Pancreas (tissue), 10 donors: Measurements from ENCODE around the gene SLC35F1. TPM values are rescaled to one million over a fixed set of nuclear protein-coding genes. Genes with fewer than 3 reads are reported as not detected.

Source experiments
- ATAC-seq, 4 donors: fragments of 200-7000 bp; cut with Tn5 transposase; one replicate each; pipeline versions ENCODE4 v1.8.0 to v1.9.1; 2020; ENCODE audit warnings: mild to moderate bottlenecking in 4 of 4, moderate library complexity in 4 of 4
- DNase-seq, 6 donors: peaks; one replicate each; pipeline ENCODE4 v3.0.0-alpha.2; 2020
- FAIRE-seq: peaks from 2 replicates; lab custom pipeline; 2012; peaks lifted over from hg19 to GRCh38; lab: Jason Lieb, UNC
- H3K27ac ChIP-seq, 4 donors: fragments of 200-600 bp; sonication (generic); 1 replicate in 3 of 4; 2 replicates in 1 of 4; pipeline versions ENCODE4 v1.5.0 to v1.8.0; 2020
- H3K27me3 ChIP-seq, 4 donors: fragments of 200-600 bp; one replicate each; pipeline ENCODE4 v1.8.0; 2021
- H3K36me3 ChIP-seq, 3 donors: fragments of 200-600 bp; sonication (generic) in 1 of 3; one replicate each; pipeline versions ENCODE4 v1.5.0 to v1.8.0; 2020 to 2021
- H3K4me1 ChIP-seq, 3 donors: fragments of 200-600 bp; one replicate each; pipeline ENCODE4 v1.8.0; 2021
- H3K4me3 ChIP-seq, 4 donors: fragments of 200-600 bp; sonication (generic) in 2 of 4; one replicate each; pipeline versions ENCODE4 v1.5.0 to v1.8.0; 2020 to 2021
- H3K9me3 ChIP-seq, 4 donors: fragments of 200-600 bp; one replicate each; pipeline ENCODE4 v1.8.0; 2021
- WGBS, 2 donors: extraction: QIAGEN DNeasy Blood & Tissue Kit; methylation state at CpG; one replicate each; pipeline ENCODE4 v1.1.7; 2013; 5-methylcytosine and 5-hydroxymethylcytosine counted together
- intact Hi-C, 3 donors: fragments of 100-400 bp; cut with DNase I; formaldehyde crosslinking; loops; one replicate each; pipeline versions ENCODE4 v1.11.1 to v1.14.2; 2022
- polyA plus RNA-seq, 2 donors: library from polyadenylated mRNA; stranded (reverse); fragments of 200-250 nt; gene quantifications; one replicate each; pipeline ENCODE4 v1.2.3, GENCODE V29; 2013
- total RNA-seq, 6 donors: library from RNA; stranded (reverse); fragmentation: NEBNext Ultra II Directional in 4 of 6; extraction: Animal tissue kit (Norgen Biotek cat#: 25700) in 4 of 6; gene quantifications; one replicate each; pipeline versions ENCODE4 v1.2.1 to v1.2.4, GENCODE V29; 2021 to 2023
- TF ChIP-seq, protein P1 (sequence below), 4 donors: fragments of 200-600 bp; sonication (generic) in 3 of 4; IDR thresholded peaks; one replicate each; pipeline versions ENCODE4 v1.5.0 to v1.8.0; 2021; ENCODE audit warnings: antibody characterized with exemption in 4 of 4
- donor health status: healthy with polysubstance abuse.
- donor health status: DM: no; HTN: no; CAD: no; lungs with moderate emphysema.
- donor health status: DM: no; HTN: no; CAD: no.
- donor health status: control.
- donor health status: control.
- donor health status: Bipolar disorder and iron deficiency.
- donor health status: DM: yes; HTN: yes; CAD: no.
- donor health status: DM: no; HTN: no; CAD: no.
- donor health status: DM: no; HTN: no; CAD: no.
- donor health status: DM: yes; HTN: yes; CAD: no.

Gene SLC35F1
- total and polyA plus RNA-seq, 8 donors = 0.14 to 2.1 (median 0.29) TPM

DNA sequence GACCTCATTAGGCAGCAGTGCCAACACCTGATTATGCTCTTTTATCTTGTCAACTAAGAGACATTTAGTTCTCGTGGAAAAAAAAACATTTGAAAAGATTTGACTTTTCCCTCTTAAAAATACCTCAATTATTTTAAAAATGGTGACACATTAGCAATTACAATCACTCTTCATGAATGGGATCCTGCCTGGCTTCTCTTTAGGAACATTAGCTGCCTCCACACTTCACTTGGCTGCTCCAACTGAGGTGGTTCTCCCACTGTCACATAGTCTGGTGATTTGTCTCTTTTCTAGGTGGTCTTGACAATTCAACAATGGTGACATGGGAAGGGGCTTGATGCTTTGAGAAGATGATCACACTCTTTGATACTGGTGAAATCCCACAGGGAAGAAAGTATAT is 26.2 kb upstream of the SLC35F1 start:
- 12 to 20% methylated on average over 1 of the region's 1 CpG for WGBS, 2 donors
- FAIRE-seq = no peak
- no peak overlapping the region for H3K4me3 ChIP-seq

DNA sequence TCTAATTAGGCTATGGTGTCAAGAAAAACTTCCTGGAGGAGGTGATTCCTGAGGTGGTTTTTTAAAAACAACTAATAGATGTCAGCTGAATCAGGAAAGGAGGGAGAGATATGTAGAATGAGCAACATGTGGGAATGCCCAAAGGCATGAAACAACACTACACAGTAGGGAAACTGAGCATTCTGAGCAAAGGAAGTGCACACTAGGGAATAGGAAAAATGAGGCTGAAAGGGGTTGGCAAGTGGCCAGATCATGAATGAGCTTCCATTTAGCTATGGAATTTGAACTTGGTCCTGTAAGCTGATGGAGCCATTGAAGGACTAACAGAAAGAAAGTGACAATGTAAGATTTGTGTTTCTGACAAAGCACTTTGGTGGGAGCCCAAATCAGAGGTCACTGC is 16.9 kb upstream of the SLC35F1 start:
- DNase-seq (no peak), ATAC-seq (no peak), FAIRE-seq (no peak)
- no peak overlapping the region for H3K4me3 ChIP-seq
- no peaks in the 10 kb centered on the region for H3K9me3 ChIP-seq
- no peaks in the 10 kb centered on the region for H3K36me3 ChIP-seq
- no peaks in the 10 kb centered on the region for H3K27me3 ChIP-seq
- H3K27ac ChIP-seq = no peak overlapping the region
- TF ChIP-seq, protein P1, sequence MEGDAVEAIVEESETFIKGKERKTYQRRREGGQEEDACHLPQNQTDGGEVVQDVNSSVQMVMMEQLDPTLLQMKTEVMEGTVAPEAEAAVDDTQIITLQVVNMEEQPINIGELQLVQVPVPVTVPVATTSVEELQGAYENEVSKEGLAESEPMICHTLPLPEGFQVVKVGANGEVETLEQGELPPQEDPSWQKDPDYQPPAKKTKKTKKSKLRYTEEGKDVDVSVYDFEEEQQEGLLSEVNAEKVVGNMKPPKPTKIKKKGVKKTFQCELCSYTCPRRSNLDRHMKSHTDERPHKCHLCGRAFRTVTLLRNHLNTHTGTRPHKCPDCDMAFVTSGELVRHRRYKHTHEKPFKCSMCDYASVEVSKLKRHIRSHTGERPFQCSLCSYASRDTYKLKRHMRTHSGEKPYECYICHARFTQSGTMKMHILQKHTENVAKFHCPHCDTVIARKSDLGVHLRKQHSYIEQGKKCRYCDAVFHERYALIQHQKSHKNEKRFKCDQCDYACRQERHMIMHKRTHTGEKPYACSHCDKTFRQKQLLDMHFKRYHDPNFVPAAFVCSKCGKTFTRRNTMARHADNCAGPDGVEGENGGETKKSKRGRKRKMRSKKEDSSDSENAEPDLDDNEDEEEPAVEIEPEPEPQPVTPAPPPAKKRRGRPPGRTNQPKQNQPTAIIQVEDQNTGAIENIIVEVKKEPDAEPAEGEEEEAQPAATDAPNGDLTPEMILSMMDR (IDR thresholded peaks at IDR 0.05) = no peak
- intact Hi-C loops = no loop called here
- H3K4me1 ChIP-seq = no peaks in the 10 kb centered on the region

More for the DNA sequence above, 26.2 kb upstream of the SLC35F1 start:
- H3K4me1 ChIP-seq = no peaks in the 10 kb centered on the region
- ATAC-seq (no peak), DNase-seq (no peak)
- TF ChIP-seq, protein P1 (IDR thresholded peaks at IDR 0.05) = no peak
- H3K27me3 ChIP-seq = no peaks in the 10 kb centered on the region
- H3K27ac ChIP-seq = no peak overlapping the region
- no peaks in the 10 kb centered on the region for H3K36me3 ChIP-seq
- intact Hi-C loops = no loop called here
- no peaks in the 10 kb centered on the region for H3K9me3 ChIP-seq

DNA sequence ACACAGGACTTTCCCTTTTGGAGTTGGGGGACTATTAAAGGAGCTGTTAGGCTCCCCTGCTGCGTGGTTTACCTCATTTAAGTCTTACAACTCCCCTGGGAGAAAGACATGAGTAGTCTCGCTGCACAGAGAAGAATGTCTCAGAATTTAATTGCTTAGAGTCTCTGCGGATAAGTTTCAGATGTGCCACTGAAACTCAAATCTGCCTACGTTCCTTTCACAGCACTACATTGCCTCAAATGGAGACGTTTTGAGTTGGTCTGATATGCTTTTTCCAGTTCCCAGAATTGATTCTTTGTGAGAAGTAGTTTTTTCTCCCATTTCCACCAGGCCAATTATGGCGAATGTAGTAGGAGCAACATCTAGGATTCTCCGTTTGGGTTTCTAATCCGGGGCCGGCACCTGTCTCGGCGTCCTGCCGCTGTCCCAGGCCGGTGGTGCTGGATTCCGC is 532 bp upstream of the SLC35F1 start:
- WGBS, 2 donors = 5 to 7% methylated on average over 14 of the region's 14 CpGs
- FAIRE-seq (no peak), ATAC-seq (peak; percentile 57 to 70 (median 66)), DNase-seq (no peak)
- H3K36me3 ChIP-seq = no peaks in the 10 kb centered on the region
- H3K4me1 ChIP-seq = peaks cover 0 to 5% (median 0%) of the 10 kb centered on the region in 3 donors
- TF ChIP-seq, protein P1 (IDR thresholded peaks at IDR 0.05) = no peak
- no peaks in the 10 kb centered on the region for H3K9me3 ChIP-seq
- peaks cover 0 to 5% (median 0%) of the 10 kb centered on the region in 4 donors for H3K27me3 ChIP-seq
- no peak overlapping the region for H3K27ac ChIP-seq
- H3K4me3 ChIP-seq = peak overlapping the region; percentile 51 to 76 (median 56)
- intact Hi-C loops = no loop called here

DNA sequence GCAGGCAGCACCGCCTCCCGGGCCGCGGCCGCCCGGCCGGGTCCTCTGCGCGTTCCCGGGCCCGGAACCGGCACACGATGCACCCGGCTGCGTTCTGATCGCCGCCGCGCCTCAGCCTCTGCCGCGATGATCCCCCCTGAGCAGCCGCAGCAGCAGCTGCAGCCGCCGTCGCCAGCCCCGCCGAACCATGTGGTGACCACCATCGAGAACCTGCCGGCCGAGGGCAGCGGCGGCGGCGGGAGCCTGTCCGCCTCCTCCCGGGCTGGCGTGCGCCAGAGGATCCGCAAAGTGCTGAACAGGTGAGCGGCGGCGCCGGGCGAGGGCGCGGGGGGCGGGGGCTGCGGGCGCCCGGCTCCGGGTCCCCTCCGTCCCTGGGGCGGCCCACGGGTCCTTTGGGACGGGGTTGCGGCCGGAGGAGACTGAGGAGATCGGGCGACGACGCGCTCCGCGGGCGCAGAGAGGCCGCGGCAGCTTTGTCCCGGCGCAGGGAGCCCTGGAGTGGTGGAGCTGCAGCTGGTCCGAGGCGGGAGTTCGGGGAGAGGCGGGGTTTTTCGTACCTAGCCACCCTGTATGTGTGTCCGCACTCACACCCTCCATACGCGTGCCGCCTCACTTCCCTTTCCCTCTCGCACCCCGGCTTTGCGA is 659 bp downstream of the SLC35F1 start:
- H3K4me3 ChIP-seq = peak overlapping the region; percentile 51 to 76 (median 56)
- FAIRE-seq = no peak
- H3K36me3 ChIP-seq = no peaks in the 10 kb centered on the region
- H3K27ac ChIP-seq = peak overlapping the region in 2 of 4 donors; percentile 38 to 63
- peaks cover 0 to 5% (median 0%) of the 10 kb centered on the region in 3 donors for H3K4me1 ChIP-seq
- intact Hi-C loops = no loop called here
- WGBS, 2 donors = 0 to 1% methylated on average over 59 to 81 of the region's 81 CpGs
- peak; percentile 9 to 81 (median 37) for DNase-seq
- peak; percentile 51 to 73 (median 70) for ATAC-seq
- peaks cover 0 to 5% (median 0%) of the 10 kb centered on the region in 4 donors for H3K27me3 ChIP-seq
- H3K9me3 ChIP-seq = no peaks in the 10 kb centered on the region
- TF ChIP-seq, protein P1 (IDR thresholded peaks at IDR 0.05) = no peak
